ENCODE results near the gene SEMA4D.

Gene SEMA4D

DNA sequence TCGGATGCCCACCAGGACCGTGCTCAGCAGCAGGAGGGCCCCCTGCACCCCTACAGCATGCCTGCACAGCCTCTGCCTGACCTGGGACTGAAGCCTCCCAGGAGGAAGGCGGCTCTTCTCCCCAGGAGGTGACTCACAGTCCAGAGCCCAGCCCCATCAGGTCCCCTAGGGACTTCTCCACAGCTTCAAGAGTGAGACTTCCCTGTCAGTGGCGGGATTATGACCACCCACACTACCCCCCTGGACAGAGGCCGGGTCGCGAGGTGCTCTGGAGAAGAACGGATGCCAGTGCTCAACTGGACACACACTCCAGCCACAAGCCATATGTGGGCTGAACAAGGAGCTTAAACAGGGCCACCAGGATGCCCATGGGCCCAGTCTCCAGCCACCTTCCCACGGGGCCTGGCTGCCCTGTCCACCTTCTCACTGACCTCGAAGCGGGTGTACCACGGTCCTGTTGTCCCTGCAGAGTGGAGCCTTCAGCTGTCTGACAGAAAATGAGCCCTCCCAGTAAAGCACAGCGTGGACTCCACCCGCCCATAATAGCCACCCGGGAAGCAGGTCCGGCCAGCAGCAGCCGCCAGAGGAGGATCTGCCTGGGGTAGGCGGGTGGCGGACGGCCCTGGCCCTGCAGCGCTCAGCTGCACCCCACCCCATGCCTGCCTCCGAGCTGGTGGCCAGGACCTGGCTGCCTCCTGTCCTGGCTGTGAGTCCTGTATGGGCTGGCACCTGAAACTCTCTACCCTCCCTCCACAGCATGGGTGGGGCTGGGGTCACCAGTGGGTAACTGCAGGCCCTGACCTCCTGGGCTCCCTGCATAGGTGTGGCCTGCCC, 54.7 kb downstream of the SEMA4D start:
- DNase-seq = peak; percentile 58 to 69 (median 66)

DNA sequence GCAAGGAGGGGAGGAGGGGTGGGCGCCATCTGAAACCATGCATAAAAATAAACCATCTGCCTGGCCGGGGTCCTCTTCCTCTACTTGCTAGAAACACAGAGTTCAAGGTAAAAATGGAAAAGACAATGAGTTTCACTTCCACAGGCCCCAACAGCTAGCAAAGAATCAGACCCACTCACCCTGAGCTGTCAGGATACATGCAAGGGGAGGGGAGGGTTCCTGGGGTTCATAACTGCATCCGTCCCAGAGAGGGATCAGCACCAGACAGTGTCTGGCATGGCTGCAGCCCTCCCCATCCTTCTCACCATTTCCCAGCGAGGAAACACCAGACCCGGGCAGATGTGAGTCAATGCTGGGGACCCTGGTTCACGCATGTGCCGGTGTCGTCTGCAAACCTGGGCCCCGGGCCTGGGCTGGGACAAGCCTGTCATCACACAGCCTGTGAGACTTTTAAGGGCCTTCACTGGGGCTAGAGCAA, 55.4 kb downstream of the SEMA4D start:
- no peak for DNase-seq

DNA sequence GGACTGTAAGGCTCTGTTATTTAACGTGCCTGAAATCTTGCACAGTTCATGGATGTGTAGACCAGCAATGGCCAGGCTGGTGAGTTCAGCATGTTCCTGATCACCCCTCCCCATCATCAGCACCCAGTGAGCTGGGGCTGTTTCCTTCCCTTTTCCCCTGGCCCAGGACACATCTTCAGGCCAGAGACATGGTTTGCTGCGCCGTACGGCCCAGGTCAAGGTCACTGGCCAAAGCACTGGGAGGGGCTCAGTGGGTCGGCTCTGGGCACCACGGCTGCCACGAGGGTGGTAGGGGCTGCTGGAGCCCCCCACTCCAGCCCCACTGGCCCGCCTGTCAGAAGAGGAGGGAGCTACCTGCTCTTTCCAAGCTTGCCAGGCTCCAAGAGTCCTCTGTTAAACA, 55.9 kb downstream of the SEMA4D start:
- peak in 2 of 4 experiments; percentile 29 to 31 for DNase-seq

DNA sequence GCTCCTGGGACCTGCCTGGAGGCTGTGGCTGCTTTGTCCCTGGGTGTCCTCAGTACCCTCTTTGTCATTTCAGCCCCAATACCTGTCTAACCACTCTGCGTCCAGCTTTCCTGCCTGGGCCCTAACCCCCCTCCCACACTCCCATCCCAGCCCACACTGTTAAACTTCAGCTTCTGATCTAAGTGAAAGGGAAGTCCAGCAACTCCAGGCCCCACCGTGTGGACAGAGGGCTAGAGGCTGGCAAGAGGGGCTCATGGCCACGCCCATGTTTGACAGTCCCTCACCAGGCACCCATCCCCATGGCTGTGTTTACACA, 56.3 kb downstream of the SEMA4D start:
- DNase-seq = peak in 1 of 4 experiments; percentile 25

DNA sequence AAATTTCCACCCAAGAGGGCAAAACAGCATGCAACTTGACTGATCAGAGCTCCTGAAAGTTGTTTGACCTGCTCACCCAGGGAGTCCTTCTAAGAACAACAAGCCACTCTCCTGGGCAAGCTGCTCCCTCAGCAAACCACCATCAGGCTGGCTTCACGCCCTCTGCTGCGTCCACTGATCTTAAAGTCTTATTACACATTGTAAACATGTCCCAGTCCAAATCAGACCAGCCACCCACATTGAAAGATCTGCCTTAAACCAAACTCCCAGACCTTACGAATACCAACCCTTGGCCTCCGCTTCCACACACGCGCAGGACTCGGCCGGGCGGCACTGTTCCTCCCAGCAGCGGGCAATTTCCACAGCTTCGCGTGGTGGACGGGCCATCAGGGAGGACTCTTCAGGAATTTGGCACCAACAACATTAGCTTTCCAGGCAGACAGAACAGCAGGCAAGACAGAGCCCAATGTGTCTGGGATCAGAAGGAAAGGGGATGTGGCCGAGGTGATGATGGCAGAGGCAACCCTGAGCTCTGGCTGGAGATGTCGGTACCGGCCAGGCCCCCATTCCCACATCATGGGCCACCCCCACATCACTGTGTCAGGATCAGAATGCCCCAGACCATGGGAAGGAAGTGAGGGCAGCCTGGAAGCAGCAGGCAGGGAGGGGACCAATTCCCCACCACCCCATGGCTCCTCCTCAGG, 56.8 kb downstream of the SEMA4D start:
- DNase-seq = no peak

DNA sequence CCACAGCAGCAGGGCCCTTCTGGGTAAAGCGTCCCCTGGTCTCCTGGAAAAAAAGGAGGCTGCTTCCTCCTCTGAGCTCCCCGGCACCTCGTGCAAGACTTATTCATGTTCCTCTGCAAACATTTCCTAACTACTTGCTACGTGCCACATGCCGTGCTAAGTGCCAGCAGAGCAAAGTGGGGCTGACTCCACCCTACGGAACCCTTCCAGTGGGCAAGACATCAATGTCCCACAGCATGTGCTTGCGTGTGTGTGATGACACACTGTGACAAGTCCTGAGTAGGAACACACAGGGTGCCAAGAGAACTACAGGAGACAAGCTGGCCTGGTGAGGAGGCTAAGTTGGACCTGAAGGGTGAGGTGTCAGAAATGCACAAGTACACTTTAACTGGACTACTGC, 57.4 kb downstream of the SEMA4D start:
- peak; percentile 92 to 98 (median 94) for DNase-seq

DNA sequence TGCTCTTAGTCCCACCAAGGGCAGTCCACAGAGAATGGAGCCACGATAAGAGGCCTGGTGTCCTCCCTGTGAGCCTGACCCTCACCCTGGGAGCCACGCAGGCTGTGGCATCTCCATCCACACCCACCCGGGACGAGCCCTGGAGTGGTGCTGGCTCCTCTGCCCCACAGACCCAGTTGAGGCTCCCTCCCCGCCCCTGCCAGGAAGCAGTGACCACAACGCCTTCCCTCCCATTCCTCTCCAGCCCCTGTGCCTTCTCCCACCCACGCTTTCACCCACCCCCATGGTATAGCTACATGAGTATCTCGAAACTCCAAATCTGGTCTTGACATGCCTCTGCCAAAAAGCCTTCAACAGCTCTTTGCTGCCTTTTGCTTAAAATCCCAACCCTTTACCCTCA, 57.9 kb downstream of the SEMA4D start:
- DNase-seq = no peak

DNA sequence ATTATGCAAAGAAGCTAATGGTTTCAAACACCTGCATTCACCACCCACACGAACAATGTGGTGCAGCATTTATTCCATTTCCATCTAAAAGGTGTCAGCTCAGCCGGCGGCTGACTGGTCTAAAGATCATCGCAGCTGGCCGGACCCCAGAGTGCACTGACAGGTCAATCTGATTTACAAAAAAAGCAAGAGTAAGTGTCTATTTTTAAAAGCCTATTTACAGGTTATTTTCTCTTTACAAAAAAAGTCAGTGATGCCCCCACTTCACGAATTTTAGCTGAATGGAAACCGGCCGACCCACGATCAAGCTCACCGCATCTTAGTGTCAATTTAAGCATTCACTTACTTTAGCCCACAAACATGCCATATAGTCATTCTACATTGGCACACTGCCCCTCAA, 58.3 kb downstream of the SEMA4D start:
- DNase-seq = no peak

DNA sequence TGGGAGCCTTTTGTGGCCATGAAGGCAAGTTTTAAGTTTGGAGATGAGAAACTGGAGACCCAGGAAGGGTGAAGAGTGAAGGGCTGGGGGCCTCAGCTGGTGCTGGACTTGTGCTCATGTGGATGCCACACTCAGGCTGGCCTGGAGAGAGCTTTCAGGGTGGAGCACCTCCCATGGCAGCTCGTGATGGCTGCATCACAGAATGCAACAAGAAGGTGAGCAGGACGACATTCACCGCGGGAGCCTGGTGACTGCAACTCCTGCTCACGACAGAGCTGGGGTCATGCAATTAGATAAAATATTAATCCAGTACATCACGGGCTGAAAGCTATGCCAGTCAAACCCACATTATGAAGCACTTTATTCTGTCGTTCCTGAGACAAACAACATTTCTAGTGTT, 59.7 kb downstream of the SEMA4D start:
- DNase-seq = no peak

DNA sequence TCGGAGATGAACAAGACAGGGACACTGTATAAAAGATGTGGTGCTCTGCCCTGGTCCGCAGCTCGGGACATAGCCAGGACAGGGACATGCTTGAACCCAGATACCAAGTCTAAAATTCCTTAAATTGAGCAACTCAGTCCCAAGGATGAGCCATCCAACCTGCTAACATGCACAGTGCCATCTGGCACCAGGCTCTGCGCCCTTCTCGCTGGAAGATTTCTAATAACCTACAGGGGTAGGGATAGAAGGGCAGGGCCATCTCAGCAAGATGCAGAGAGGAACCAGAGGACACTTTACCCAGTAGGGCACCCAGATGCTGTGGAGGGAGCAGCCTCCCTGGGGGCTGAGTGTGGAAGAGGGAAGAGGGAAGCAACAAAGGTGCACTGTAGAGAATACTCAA, 60.1 kb downstream of the SEMA4D start:
- no peak for DNase-seq

DNA sequence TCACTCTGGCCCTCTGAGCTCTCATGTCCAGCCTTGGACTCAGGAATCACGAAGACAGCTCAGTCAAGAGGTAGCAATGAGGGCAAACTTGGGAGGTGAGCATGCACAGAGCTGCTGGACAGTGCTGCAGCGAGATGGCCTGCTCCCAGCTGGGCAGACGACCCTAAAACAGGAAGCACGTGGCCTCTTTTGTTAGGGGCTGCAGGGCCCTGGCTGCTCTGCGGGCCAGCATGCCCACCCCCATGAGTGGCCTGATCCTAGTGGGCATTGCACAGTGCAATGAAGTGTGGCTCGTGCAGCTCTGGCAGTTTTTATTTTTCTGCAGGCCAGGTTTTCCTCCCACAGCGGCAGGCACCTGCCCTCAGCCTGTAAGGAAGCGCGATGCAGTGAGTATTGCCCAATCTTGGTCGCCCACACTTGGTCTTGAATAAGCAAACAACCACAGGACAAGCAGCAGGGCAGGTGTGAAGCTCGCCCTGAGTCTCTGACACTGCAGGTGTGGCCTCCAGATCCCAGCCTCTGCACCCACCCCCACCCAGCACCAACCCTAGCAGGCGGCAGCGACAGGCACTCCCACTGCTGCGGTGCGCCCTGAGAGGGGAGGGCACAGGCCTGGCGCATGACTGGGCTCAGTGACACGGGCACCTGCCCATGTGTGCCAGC, 60.8 kb downstream of the SEMA4D start:
- DNase-seq = peak; percentile 30 to 61 (median 56)

DNA sequence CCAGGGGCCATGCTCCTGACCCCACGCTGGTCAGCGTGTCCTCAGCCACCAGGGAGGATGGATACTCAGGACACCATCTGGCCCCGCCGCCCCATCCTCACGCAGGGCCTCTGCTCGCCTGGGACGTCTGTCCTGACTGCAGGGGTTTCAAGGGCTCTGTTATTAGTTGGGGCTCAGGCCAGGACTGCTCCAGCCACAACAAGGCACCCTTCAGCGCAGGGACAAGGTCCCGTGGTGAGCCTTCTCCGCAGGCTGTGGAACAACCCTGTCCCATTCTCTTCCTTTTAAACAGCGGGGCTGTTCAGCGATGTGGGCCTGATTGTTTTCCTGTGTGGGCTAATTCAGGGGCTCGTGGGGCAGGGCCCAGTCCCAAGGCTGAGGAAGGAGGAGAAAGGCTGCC, 61.6 kb downstream of the SEMA4D start:
- DNase-seq = no peak

DNA sequence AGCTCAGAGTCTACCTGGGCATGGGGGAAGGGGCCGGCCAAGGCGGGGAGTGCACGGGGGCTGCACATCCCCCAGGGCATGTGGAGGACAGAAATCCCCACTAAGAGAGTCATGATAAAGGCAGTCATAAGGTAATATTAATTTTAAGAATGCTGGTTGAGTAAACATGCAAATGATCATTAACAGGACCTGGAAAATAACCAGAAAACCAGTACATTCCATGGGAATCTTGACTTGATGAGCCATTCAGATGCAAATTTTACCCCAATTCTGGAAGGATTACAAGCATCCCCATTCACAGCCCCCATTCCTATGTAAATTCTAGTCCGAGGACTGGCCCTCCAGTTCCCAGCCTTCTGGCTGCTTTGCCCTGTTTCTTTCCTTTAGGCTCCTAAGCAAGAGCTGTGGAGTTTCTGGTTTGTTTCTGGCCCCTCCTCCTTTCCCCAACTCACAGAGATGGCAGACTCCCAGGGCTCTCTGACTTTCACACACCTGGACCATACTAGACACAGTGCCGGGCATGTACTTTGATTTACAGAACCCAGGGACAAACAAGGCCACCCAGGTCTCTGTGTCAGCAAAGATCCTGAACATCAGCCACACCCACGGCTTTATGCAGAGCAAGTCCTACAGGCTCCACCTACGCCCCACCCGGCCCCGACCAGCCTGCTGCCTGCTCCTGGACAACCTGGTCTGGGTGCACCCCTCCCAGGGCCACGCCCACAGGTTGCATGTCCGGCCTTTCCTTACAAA, 62.7 kb downstream of the SEMA4D start:
- no peak for DNase-seq

DNA sequence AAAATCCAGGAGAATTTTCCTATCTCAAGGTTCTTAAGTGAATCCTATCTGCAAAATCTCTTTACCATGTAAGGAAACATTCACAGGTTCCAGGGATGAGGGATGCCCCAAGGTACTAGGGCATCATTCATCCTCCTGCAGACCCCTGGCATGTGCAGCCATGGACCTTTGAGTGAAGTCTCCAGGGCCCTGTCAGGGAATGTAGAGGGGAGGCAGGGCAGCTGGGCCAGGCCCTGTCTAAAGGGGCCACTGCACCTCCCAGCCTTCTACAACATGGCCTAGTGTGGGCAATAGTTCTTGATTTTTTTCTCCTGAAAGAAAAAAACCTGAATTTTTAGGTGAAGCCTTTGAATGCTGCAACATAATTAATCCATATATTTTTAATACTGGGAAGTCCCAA, 63.3 kb downstream of the SEMA4D start:
- no peak for DNase-seq

DNA sequence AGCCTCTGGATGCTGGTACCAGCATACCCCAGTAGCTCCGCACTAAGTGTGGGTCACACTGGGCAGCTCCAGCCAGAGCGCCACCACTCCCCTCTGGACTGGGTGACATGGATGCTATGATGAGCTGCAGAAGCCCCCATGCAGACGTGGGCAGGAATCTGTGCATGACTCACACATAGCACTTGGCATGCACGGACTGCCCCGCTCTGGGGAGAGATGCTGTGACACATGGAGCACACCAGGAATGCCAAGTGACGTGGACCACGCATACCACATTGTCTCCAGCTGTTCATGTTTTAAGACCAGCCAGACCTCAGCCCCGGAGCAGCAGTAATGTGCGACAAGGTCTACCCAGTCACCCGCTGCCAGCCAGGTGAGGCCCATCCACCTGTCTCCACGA, 64.1 kb downstream of the SEMA4D start:
- DNase-seq = no peak

DNA sequence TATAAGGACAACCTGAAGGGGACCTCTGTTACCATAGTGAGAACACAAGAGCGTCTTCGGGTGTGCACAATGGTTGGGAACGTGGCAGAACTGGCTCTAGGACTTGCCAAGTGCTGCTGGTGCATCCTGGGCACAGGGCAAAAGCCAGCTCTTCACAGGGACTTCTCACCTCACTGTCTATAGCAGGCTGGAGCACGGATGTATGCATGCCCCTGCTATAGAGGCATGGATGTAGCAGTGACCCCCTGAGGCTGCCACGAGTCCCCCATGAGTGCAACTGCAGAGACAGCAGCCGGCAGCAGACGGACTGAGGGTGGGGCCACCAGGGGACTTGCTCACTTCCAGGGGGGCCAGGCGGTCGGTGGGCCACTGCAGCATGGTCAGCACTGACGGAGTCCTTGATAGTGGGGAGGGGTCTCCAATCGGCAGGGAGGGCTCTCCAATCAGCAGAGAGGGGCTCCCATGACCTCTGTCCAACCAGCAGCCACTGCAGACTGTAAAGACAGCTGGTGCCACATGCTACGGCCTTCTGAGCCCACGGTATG, 64.9 kb downstream of the SEMA4D start:
- DNase-seq = no peak

DNA sequence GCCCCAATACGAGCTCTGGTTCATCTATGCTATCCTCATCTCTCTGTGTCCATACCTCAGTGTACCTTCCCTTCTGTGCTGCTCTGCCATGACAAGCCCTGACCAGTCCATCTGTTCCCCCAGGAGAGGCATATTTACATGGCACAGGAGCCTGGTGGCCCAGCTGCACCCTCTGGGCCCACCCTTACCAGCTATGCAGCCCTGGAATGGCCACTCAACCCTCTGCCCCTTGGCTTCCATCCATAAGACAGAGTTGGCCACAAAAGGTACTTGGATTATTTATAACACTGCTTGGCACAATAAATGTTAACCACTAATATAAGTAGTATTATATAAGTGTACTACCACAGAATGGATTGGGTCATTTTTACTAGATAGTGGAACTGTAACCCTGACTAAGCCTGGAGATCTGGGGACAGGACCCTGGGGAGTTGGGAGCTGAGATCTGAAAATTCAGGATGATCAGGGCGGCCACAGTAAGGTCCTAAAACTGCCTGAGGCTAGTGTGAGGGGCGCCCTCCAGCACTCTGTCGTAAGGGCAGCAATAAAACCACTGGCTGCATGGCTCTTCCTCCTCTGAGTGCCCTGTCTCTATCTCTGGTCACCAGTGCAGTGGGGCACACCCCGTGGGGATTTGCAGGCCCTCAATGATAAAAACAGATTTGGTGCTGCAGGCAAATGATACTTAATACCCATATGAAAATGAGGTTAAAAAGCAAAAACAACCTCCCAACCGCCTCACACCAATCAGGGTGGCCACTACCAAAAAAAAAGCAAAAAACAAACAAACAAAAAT, 65.8 kb downstream of the SEMA4D start:
- DNase-seq = no peak

DNA sequence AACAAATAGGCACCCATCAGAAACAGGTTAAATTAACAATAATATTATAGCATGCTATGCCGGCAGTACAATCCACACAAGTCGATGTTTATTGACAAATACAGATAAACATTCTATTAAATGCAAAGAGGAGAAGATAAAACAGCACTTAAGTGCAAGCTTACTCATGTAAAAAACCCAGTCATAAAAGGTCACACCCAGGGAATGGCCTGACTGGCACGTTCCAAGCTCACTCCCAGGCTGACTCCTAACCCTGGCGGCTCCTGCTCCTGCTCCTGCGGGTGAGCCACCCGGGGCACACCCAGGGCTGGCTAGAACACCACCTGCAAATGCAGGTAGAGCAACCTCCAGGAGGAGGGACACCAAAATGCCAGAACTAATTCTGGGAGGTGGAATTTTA, 66.9 kb downstream of the SEMA4D start:
- no peak for DNase-seq

DNA sequence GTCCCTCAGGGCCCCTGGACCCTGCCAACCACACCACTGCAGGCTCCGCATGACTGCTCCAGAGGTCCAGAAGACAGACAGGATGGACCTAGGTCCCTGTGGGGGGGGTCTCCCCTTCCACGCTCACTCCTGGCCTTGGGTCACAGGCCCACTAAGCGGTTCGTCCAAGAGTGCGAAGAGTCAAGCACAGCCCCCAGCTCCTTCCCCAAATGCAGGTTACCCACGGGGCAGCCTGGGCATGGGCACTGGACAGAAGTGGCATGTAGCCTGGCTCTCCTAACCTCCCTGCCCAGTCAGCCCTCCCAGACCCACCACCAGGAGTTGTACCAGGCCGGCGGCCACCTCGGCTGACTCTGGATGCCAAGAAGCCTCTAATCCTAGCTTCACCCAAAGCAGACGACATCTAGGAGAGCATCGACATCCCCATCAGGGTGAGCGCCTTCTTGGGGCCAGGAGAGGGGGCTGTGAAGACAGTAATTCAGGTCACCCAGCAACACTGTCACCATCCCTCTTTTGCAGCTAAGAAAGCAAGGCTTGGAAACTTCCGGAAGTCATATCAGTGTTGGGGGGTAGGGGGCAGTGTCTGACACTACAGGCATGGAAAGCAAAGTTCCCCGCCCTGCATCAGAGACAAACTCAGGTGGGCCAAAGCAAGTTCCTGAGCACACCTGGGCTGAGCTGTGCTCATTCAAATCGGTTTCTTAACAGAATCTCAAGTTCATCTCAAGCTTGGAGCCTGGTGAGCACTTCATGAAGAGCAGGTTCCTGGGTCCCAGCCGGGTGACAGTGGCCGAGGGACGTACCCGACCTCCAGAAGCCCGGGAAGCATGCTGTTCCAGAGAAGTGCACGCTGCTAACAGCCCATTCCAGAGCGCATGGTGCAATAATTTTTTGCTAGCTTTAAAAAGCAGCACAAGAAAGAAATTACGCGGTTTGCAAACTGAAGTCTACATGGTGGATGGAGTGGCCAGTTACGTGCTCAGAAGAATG, 68.7 kb downstream of the SEMA4D start:
- DNase-seq = no peak

DNA sequence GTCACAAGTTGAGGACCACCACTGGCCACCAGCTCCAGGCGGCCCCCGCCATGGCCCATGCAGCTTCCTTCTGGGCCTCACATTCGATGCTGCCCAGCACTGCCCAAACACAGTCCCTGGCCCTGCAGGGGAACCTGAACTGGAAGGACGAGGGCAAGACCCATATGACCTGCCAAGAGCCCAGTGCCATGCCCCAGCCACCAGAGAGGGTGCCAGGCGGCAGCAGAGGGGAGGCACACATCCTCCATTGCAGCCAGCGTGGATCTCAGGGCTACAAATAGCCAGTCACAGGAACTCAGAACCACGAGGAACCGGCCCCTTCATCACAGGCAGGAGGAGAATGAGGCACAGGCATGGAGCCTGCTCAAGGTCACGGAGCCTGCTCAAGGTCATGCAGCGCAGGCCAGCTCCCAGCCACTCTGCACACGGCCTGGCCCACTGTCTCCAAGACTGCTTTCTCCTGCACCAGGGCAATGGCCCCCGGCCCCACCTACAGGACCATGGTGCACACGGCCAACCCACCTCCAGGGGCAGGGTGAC, 69.6 kb downstream of the SEMA4D start:
- no peak for DNase-seq

Data from suppressor macrophage (primary cell).